LNCAP (cell line): ENCODE data around the gene GTF2F2.

Experiments
- CTCF ChIP-seq: fragments of 450-650 bp; IDR thresholded peaks from 2 replicates; pipeline ENCODE4 v1.5.1; 2017; ENCODE audit warnings: mild to moderate bottlenecking

The GTF2F2 gene

GRCh38 chr13:45331692-45332035 lies 211.4 kb downstream of the GTF2F2 start:
- TF ChIP-seq CTCF, result no peak

DNA sequence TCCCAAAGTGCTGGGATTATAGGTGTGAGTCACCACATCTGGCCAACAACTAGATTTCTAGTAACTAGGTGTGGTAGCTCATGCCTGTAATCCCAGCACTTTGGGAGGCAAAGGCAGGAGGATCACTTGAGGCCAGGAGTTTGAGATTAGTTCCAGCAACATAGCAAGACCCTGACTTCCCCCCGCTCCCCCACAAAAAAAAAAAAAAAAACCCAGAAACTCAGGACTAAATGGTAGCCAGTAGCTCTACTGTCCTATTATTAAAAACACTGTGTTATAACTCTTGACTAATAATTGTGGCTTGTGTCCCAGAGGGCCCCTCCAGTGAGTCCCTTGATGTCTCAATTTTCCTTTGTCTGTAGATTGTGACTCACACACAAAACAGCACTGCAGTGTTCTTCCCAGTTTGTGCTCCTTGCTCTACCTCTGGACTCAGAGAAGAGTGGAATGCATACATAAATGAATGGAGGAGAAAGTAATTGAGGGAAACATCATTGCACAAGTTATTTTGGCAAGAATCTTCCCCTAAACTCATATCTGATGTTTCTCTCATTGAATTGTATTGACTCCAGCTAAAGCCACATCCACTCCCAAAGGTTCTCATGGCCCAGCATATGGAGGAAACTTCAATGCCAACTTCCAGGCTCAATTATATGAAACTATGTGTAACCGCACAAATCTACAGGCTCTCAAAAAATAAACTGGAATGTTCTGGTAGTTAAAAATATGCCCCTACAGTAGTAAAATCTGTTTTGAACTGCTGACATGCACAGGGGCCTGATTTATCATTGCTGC lies 211.9 kb downstream of the GTF2F2 start:
- no peak for TF ChIP-seq CTCF

GRCh38 chr13:45332831-45333219 lies 212.5 kb downstream of the GTF2F2 start:
- no peak for TF ChIP-seq CTCF

GRCh38 chr13:45333251-45333976 lies 213.1 kb downstream of the GTF2F2 start:
- TF ChIP-seq CTCF, result no peak
